Retinal pigment epithelial cell (primary cell): ENCODE measurements around the gene ZNF485.
"Not testable (repeated sequence)": the region's sequence is repeated elsewhere in the genome, so short reads cannot be mapped to it uniquely, and the experiment has no call there.

Experiments used
- DNase-seq: peaks from one replicate; pipeline ENCODE4 v3.0.0-alpha.2; 2010; ENCODE audit warnings: low read depth
- H3K4me3 ChIP-seq: 2 replicates; pipeline ENCODE4 v1.5.1; 2011; ENCODE audit warnings: mild to moderate bottlenecking, low read length, control low read depth, moderate library complexity
- CTCF ChIP-seq: conservative IDR thresholded peaks from 2 replicates; pipeline ENCODE4 v1.5.1; 2011; ENCODE audit warnings: low read depth, low read length, control low read depth, inconsistent platforms

ZNF485 gene

GRCh38 chr10:43591303-43591904, 14.8 kb upstream of the ZNF485 start:
- DNase-seq: no peak
- no peak overlapping the region for H3K4me3 ChIP-seq
- no peak for TF ChIP-seq CTCF

- DNase-seq: no peak
- no peak overlapping the region for H3K4me3 ChIP-seq
- no peak for TF ChIP-seq CTCF
These were observed 11.2 kb upstream of the ZNF485 start for GRCh38 chr10:43594944-43595589.

GRCh38 chr10:43595739-43596298, 10.4 kb upstream of the ZNF485 start:
- TF ChIP-seq CTCF: no peak
- DNase-seq: no peak
- H3K4me3 ChIP-seq: no peak overlapping the region

GRCh38 chr10:43596546-43596945, 9.7 kb upstream of the ZNF485 start:
- H3K4me3 ChIP-seq: no peak overlapping the region
- TF ChIP-seq CTCF: no peak
- no peak for DNase-seq

- DNase-seq: no peak
- no peak for TF ChIP-seq CTCF
- no peak overlapping the region for H3K4me3 ChIP-seq
These were observed 7.8 kb upstream of the ZNF485 start for GRCh38 chr10:43598446-43598845.

- no peak overlapping the region for H3K4me3 ChIP-seq
- no peak for DNase-seq
- no peak for TF ChIP-seq CTCF
These were observed 6.9 kb upstream of the ZNF485 start for GRCh38 chr10:43599333-43599732.

GRCh38 chr10:43601576-43601975, 4.7 kb upstream of the ZNF485 start:
- H3K4me3 ChIP-seq, DNase-seq: not testable (repeated sequence)
